ENCODE measurements around the gene EPHA1.
"Not testable (repeated sequence)": the region's sequence is repeated elsewhere in the genome, so short reads cannot be mapped to it uniquely, and the experiment has no call there.

Gene EPHA1

GRCh38 chr7:143433759-143434158 is 25.1 kb upstream of the EPHA1 start:
- DNase-seq (ENCODE audit: extremely low read depth in 1 of 2, low read depth in 1 of 2): no peak

GRCh38 chr7:143431109-143431508 is 22.5 kb upstream of the EPHA1 start:
- no peak for DNase-seq (ENCODE audit: extremely low read depth in 1 of 2, low read depth in 1 of 2)

- no peak for DNase-seq (ENCODE audit: extremely low read depth in 1 of 2, low read depth in 1 of 2)
Measured at GRCh38 chr7:143429770-143430698, 21.4 kb upstream of the EPHA1 start.

DNA sequence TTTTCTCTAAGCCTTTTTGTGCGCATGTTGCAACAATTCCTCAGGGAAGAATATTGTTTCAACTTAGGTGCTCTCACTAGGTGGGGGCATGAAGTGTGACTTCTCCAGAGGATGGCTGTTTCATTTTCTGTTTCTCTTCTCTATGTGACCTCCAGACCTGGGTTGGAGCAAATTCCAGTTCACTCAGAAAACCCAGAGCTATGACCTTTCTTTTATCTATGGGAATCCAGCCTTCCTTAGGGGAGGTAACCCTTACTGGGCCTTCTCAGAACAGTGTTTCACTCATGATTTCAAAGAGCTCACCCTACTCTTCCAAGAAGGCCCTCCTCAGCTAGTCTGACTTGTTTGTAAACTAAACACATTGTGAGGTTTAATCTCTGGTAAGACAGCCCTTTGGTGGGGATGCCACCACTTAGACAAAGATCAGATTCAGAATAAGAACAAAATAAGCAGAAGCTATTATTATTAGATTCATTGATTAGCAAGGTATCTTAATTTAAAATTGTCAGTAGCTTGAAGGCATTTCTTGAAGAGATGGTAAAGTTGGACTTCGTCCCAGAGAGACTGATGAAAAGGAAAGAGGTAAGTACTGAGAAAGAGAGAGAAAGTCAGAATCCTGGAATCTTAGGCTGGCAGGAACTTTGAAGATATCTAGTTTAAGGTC is 18.0 kb upstream of the EPHA1 start:
- DNase-seq (ENCODE audit: extremely low read depth in 1 of 2, low read depth in 1 of 2): no peak

- not testable (repeated sequence) for DNase-seq (ENCODE audit: extremely low read depth in 1 of 2, low read depth in 1 of 2)
Measured at GRCh38 chr7:143424476-143424875, 15.8 kb upstream of the EPHA1 start.

DNA sequence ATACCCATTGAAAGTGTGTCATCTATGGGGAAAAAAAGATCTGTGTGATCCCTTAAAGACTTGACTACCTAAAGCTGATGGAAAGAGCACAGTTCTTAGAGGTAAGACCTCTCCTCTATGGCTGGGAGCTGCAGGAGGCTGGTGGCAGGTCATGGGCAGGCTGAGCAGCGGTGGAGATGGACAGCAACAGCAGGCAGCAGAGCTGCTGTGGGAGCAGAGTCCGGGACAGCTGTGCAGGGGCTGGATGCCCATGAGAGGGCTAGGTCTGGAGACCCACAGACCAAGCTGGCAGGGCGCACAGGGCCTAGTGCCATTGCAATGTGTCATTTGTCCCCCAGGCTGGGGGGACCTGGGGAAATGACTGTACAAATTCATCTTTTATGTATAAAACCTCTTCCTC is 13.4 kb upstream of the EPHA1 start:
- DNase-seq (ENCODE audit: extremely low read depth in 1 of 2, low read depth in 1 of 2): no peak

DNA sequence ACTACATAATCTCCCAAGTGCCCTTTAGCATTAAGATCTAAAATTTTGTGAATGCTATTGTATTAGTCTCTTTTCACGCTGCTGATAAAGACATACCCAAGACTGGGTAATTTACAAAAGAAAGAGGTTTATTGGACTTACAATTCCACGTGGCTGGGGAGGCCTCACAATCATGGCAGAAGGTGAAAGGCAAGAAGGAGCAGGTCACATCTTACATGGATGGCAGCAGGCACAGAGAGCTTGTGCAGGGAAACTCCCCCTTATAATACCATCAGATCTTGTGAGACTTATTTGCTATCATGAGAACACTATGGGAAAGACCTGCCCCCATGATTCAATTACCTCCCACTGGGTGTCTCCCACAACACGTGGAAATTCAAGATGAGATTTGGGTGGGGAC is 12.0 kb upstream of the EPHA1 start:
- DNase-seq (ENCODE audit: extremely low read depth in 1 of 2, low read depth in 1 of 2): not testable (repeated sequence)

DNA sequence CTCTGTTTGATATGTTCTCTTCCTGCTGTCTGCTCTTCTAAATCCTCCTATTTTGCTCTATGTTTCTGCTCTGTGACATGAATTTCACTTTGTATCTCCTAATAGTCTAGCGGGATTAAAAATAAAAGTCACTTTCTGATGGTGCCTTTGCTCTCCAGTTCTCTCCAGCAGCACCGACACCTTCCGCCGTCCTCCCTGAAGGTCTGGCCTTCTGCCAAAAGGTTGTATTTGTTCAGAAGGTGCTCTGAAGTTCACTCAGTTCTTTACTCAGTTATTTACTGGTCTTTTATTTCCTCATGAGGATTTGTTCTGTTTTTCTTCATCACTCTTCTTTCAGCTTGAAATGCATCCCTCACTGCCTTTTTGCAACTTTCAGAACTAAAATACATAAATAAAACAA is 11.2 kb upstream of the EPHA1 start:
- no peak for DNase-seq (ENCODE audit: extremely low read depth in 1 of 2, low read depth in 1 of 2)

DNA sequence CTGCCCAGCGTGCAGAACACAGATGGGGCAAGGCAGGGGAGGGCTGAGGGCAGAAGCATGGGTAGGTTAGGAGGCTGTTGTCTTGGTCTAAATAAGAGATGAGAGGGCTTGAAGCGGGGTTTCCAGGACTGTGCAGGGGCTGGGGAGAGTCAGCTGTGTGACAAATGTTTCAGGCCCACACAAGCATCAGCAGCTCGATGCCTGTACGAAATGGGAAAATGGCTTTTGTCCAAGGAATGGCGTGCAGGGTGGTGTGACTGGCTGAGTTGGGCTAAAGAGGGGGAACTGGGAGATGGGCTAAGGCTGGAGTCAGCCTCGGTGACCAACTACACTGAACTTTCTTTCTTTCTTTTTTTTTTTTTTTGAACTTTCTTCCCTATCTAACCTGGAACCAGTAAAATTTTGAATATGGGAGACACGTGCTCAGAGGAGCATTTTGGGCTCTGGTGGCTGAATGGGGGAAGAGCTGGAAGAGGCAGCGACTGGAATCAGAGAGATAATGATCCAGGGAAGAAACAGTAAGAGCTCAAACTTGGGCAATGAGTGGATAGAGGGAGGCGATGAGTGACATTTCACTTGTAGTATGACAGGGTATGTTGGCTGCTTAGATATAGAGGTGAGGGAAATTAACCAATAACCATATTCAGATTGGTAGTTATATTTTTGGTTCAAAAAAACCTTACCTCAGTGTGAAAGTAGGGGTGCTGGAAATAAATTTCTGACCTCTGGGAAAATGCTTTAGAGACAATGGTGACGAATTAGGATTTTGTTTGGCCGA is 10.2 kb upstream of the EPHA1 start:
- no peak for DNase-seq (ENCODE audit: extremely low read depth in 1 of 2, low read depth in 1 of 2)

DNA sequence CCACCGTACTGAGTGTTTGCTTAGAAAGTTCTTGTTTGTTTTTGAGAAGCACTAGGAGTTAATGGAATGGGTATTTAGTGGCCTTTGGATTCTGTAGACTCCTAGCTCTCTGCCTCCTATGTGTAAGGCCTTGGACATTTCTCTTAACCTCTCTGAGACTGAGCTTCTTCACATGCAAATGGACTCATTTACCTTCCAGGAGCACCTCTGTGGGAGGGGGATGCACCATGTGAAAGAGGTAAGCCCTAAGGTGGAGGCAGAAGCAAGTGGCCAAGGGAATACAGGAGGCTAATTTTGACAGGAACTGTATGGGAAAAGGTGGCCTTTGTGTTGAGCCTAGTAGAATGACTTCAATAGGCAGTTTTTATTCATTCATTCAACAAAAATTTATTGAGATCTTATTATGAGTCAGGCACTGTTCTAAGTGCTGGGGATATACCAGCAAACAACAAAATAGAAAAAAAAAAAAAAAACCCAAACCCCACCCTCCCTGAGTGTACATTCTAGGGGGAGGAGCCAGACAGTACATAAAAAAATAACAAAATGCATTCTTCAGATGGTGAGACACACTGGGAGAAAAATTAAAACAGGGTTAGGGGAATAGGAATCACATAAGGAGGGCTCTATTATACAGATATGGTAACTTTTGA is 9.2 kb upstream of the EPHA1 start:
- DNase-seq (ENCODE audit: extremely low read depth in 1 of 2, low read depth in 1 of 2): no peak

- DNase-seq (ENCODE audit: extremely low read depth in 1 of 2, low read depth in 1 of 2): no peak
Measured at GRCh38 chr7:143416565-143417149, 8.0 kb upstream of the EPHA1 start.

DNA sequence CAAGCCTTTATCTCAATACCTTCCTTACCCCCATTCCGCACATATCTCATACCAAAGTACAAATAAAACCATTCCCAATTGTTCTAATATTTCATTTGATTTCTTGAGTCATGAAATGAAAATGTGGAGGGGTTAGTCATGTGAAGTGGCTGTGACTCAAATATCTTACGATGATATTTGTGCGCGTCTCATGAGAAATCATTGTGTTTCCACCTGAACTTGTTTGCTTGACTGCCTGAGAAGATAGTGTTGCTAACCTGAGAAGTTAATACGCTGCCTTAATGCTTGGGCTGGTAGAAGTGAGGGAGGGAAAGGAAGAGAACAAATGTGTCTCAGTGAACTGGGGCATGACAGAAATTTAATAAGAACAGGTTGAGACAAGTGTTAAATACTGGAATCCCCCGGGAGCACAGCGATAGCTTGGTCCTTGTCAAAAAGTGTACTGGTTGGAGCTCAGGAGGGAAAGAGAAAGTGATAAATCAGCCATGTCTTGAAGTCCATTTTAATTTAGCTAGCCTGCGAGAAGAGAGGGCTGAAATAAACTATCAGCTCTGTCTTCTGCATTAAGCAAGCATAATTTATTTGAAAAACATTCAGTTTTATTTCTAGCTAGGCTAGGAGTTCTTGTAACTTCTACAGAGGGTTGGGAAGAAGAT is 7.2 kb upstream of the EPHA1 start:
- no peak for DNase-seq (ENCODE audit: extremely low read depth in 1 of 2, low read depth in 1 of 2)

GRCh38 chr7:143415209-143415608 is 6.6 kb upstream of the EPHA1 start:
- DNase-seq (ENCODE audit: extremely low read depth in 1 of 2, low read depth in 1 of 2): not testable (repeated sequence)

- DNase-seq (ENCODE audit: extremely low read depth in 1 of 2, low read depth in 1 of 2): no peak
Measured at GRCh38 chr7:143413123-143413522, 4.5 kb upstream of the EPHA1 start.

DNA sequence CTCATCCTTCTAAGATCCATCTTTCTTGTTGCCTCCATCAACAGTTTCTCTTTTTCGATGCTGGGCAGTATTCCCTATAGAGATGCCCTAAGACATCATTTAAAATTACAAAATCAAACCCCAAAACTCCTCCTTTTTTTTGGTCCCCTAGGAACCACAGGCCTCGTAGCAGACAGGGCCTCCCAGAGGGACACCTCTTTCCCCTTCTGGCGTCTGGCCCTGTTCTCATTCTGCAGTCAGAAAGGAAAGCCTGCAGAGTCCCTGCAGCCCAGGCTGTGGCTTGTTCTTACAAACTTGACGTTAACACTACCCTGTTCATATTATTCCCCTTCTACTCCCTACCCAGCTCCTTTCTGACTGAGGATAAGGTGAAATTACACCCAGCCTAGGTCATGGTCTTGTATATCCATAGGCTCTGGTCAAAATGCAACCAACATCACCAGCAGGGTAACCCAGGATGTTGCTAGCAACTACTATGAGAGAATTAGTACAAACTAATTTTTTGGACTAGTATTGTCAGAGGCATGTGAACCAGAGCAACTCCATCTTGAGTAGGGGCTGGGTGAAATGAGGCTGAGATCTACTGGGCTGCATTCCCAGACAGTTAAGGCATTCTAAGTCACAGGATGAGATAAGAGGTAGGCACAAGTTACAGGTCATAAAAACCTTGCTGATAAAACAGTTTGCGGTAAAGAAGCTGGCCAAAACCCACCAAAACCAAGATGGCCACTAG is 3.5 kb upstream of the EPHA1 start:
- no peak for DNase-seq (ENCODE audit: extremely low read depth in 1 of 2, low read depth in 1 of 2)

- DNase-seq (ENCODE audit: extremely low read depth in 1 of 2, low read depth in 1 of 2): no peak
Measured at GRCh38 chr7:143410521-143411004, 1.9 kb upstream of the EPHA1 start.

DNA sequence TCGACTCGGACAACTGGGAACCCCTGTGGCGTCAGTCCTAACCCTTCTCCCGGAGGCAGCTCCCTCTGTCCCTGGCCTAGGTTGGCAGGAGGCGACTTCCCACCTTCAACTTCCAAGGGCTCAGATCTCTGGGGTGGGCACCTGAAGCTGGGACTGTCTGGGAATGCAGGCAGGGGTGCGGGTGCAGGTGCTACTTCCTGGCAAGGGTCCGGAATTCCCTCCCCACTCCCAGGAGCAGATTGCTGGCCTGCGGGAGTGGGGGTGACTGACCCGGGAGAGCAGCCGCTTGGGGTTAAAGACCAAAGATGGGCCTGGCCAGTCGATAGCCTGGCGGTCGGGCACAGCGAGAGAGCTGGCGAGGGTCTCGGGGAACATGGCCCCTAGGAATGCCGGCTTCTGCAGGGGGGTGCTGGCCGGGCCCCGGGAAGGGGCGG is 387 bp downstream of the EPHA1 start:
- no peak for DNase-seq (ENCODE audit: extremely low read depth in 1 of 2, low read depth in 1 of 2)

- no peak for DNase-seq (ENCODE audit: extremely low read depth in 1 of 2, low read depth in 1 of 2)
Measured at GRCh38 chr7:143407287-143408251, 1.1 kb downstream of the EPHA1 start.
